Neuronal stem cell (in vitro differentiated cells): Measurements from ENCODE around the gene PLXNA4.
A peak's percentile ranks its signal among the peaks of the same experiment; 100 is the strongest.

Experiments
- DNase-seq: peaks from one replicate; pipeline ENCODE4 v3.0.0-alpha.2; 2013; ENCODE audit warnings: low spot score
- H2AFZ ChIP-seq: one replicate; pipeline ENCODE4 v1.6.1; 2013; ENCODE audit warnings: mild to moderate bottlenecking, low read length, inconsistent platforms
- H2AK5ac ChIP-seq: 2 replicates; pipeline ENCODE4 v1.6.1; 2013; ENCODE audit warnings: low read depth, mild to moderate bottlenecking, inconsistent platforms, low read length, moderate library complexity, mixed read lengths
- H2BK120ac ChIP-seq: 2 replicates; pipeline ENCODE4 v1.6.1; 2013; ENCODE audit warnings: low read depth, mild to moderate bottlenecking, inconsistent platforms, low read length, moderate library complexity, mixed read lengths
- H2BK12ac ChIP-seq: one replicate; pipeline ENCODE4 v1.6.1; 2013; ENCODE audit warnings: low read length, inconsistent platforms
- H2BK15ac ChIP-seq: 2 replicates; pipeline ENCODE4 v1.6.1; 2013; ENCODE audit warnings: mild to moderate bottlenecking, low read length, inconsistent platforms, mixed read lengths
- H2BK5ac ChIP-seq: one replicate; pipeline ENCODE4 v1.6.1; 2013; ENCODE audit warnings: inconsistent platforms, mild to moderate bottlenecking, low read length, moderate library complexity
- H3K14ac ChIP-seq: one replicate; pipeline ENCODE4 v1.6.1; 2013; ENCODE audit warnings: low read length, inconsistent platforms
- H3K18ac ChIP-seq: 2 replicates; pipeline ENCODE4 v1.6.1; 2013; ENCODE audit warnings: low read length, inconsistent platforms
- H3K23ac ChIP-seq: 2 replicates; pipeline ENCODE4 v1.6.1; 2013; ENCODE audit warnings: low read depth, mild to moderate bottlenecking, mixed read lengths, low read length, inconsistent platforms; ENCODE audit not compliant: poor library complexity
- H3K27ac ChIP-seq: replicated peaks from 3 replicates; pipeline ENCODE4 v1.5.1; 2013; ENCODE audit warnings: low read length, inconsistent platforms
- H3K27me3 ChIP-seq, 3 experiments: 2 replicates each; pipeline ENCODE4 v1.6.1; 2013; ENCODE audit warnings: low read length in 3 of 3, mild to moderate bottlenecking in 2 of 3, inconsistent platforms in 1 of 3, low read depth in 1 of 3, mixed read lengths in 1 of 3, moderate library complexity in 1 of 3; ENCODE audit not compliant: control insufficient read depth in 3 of 3, insufficient read depth in 3 of 3
- H3K36me3 ChIP-seq, 2 donors: replicated peaks in 1 of 2; 2 replicates each; pipeline ENCODE4 v1.6.1; 2013; ENCODE audit warnings: low read length in 2 of 2; ENCODE audit not compliant: control insufficient read depth in 2 of 2, insufficient read depth in 2 of 2
- H3K4ac ChIP-seq: 2 replicates; pipeline ENCODE4 v1.6.1; 2013; ENCODE audit warnings: inconsistent platforms, mild to moderate bottlenecking, low read length, moderate library complexity
- H3K4me1 ChIP-seq, 2 donors: 1 replicate in 1 of 2; 2 replicates in 1 of 2; pipeline ENCODE4 v1.6.1; 2013; ENCODE audit warnings: low read length in 2 of 2, low read depth in 1 of 2; ENCODE audit not compliant: control insufficient read depth in 2 of 2, insufficient read depth in 1 of 2
- H3K4me2 ChIP-seq: one replicate; pipeline ENCODE4 v1.6.1; 2013; ENCODE audit warnings: mild to moderate bottlenecking, low read length, inconsistent platforms; ENCODE audit not compliant: insufficient read depth, poor library complexity, severe bottlenecking
- H3K4me3 ChIP-seq, 2 donors: 2 replicates each; pipeline ENCODE4 v1.5.1; 2013; ENCODE audit warnings: low read length in 2 of 2, mild to moderate bottlenecking in 2 of 2, inconsistent platforms in 1 of 2, moderate library complexity in 1 of 2
- H3K79me1 ChIP-seq: one replicate; pipeline ENCODE4 v1.6.1; 2013; ENCODE audit warnings: low read depth, mild to moderate bottlenecking, inconsistent platforms, low read length, moderate library complexity
- H3K9ac ChIP-seq: one replicate; pipeline ENCODE4 v1.6.1; 2013; ENCODE audit warnings: mild to moderate bottlenecking, low read depth, low read length, inconsistent platforms; ENCODE audit not compliant: poor library complexity
- H3K9me3 ChIP-seq, 2 donors: replicated peaks in 1 of 2; 2 replicates each; pipeline versions ENCODE3 to v1.6.1; 2013; ENCODE audit warnings: low read length in 2 of 2, mild to moderate bottlenecking in 2 of 2, inconsistent platforms in 1 of 2, low read depth in 1 of 2, mixed read lengths in 1 of 2, moderate library complexity in 1 of 2; ENCODE audit not compliant: control insufficient read depth in 2 of 2, insufficient read depth in 1 of 2
- H4K8ac ChIP-seq: one replicate; pipeline ENCODE4 v1.6.1; 2013; ENCODE audit warnings: low read depth, mild to moderate bottlenecking, inconsistent platforms, low read length, moderate library complexity
- H4K91ac ChIP-seq: one replicate; pipeline ENCODE4 v1.6.1; 2013; ENCODE audit warnings: low read length, low read depth, mild to moderate bottlenecking, inconsistent platforms; ENCODE audit not compliant: poor library complexity
- WGBS, 2 donors: extraction: QIAGEN DNeasy Blood & Tissue Kit; methylation state at CpG; one replicate each; pipeline ENCODE4 v1.1.7; 2013; ENCODE audit warnings: missing lambda C conversion rate in 2 of 2, mixed read lengths in 1 of 2; ENCODE audit not compliant: insufficient read length in 2 of 2, insufficient replicate concordance in 1 of 2; ENCODE audit errors: extremely low coverage in 2 of 2; 5-methylcytosine and 5-hydroxymethylcytosine counted together

PLXNA4 gene

GRCh38 chr7:132475037-132475668 is 101.1 kb downstream of the PLXNA4 start:
- H3K4ac ChIP-seq: no peak overlapping the region
- no peak overlapping the region for H3K14ac ChIP-seq
- DNase-seq: no peak
- H3K18ac ChIP-seq: peak overlapping the region; percentile 32
- no peak overlapping the region for H2BK5ac ChIP-seq
- peaks cover 11 to 17% of the 10 kb centered on the region in 2 donors for H3K4me1 ChIP-seq
- no peak overlapping the region for H2BK15ac ChIP-seq
- H2AK5ac ChIP-seq: no peak overlapping the region
- no peak overlapping the region for H3K9ac ChIP-seq
- no peak overlapping the region for H4K91ac ChIP-seq
- peak overlapping the region; percentile 40 for H3K4me2 ChIP-seq
- no peak overlapping the region for H3K23ac ChIP-seq
- no peaks in the 10 kb centered on the region for H3K9me3 ChIP-seq
- peaks cover 0 to 14% (median 0%) of the 10 kb centered on the region in 3 experiments for H3K27me3 ChIP-seq
- H3K4me3 ChIP-seq: no peak overlapping the region
- no CpG with 5 or more reads among the region's 8 CpGs for WGBS, 2 donors
- no peak overlapping the region for H3K27ac ChIP-seq
- H3K79me1 ChIP-seq: no peaks in the 10 kb centered on the region
- no peak overlapping the region for H4K8ac ChIP-seq
- no peaks in the 10 kb centered on the region for H3K36me3 ChIP-seq
- H2BK12ac ChIP-seq: no peak overlapping the region
- H2AFZ ChIP-seq: peak overlapping the region; percentile 51
- H2BK120ac ChIP-seq: no peak overlapping the region

DNA sequence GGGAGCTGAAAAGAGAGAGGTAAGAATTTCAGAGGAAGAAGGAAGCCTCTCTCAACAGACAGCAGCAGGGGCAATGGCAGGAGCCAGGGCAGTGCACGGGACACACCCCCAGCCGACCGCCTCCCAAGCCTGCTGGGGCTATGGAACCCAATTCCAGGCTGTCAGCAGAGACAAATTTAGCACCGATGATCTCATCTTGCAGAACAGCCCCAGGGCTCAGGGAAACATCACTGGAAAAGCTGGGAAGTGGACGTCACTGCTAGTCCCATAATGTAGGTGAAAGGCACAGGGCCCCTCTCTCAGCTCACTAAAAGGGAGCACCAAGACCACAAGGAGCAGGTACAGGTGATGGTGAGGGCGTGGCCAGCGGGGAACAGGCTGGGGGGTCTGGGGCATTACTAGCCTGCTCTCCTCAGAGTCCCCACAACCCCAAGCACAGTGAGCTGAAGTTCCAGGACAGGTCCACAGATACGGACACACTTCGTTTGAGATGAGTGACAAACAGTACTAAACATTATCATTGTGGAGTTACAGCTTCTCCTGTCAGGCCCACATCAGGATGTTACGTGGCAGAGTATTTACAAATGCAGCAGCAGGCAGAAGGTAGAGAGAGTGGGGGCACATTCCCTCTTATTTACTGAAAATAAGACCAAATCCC is 103.7 kb downstream of the PLXNA4 start:
- WGBS, 2 donors: no CpG with 5 or more reads among the region's 10 CpGs
- no peak overlapping the region for H4K91ac ChIP-seq
- no peak overlapping the region for H3K4ac ChIP-seq
- H3K36me3 ChIP-seq: no peaks in the 10 kb centered on the region
- H3K4me3 ChIP-seq: no peak overlapping the region
- no peaks in the 10 kb centered on the region for H3K79me1 ChIP-seq
- no peak overlapping the region for H2BK5ac ChIP-seq
- H3K27ac ChIP-seq: no peak overlapping the region
- no peak overlapping the region for H3K23ac ChIP-seq
- no peak overlapping the region for H2BK120ac ChIP-seq
- no peak overlapping the region for H2BK12ac ChIP-seq
- no peak overlapping the region for H3K14ac ChIP-seq
- H3K9ac ChIP-seq: no peak overlapping the region
- peaks cover 11 to 17% of the 10 kb centered on the region in 2 donors for H3K4me1 ChIP-seq
- no peak overlapping the region for H2AFZ ChIP-seq
- no peak overlapping the region for H4K8ac ChIP-seq
- no peak overlapping the region for H2AK5ac ChIP-seq
- H3K27me3 ChIP-seq: peaks cover 0 to 14% (median 0%) of the 10 kb centered on the region in 3 experiments
- no peak overlapping the region for H3K4me2 ChIP-seq
- H3K18ac ChIP-seq: no peak overlapping the region
- H3K9me3 ChIP-seq: no peaks in the 10 kb centered on the region
- no peak overlapping the region for H2BK15ac ChIP-seq
- no peak for DNase-seq

GRCh38 chr7:132471515-132471914 is 104.8 kb downstream of the PLXNA4 start:
- no peak overlapping the region for H3K18ac ChIP-seq
- H4K8ac ChIP-seq: no peak overlapping the region
- H3K27ac ChIP-seq: no peak overlapping the region
- DNase-seq: no peak
- no peak overlapping the region for H3K14ac ChIP-seq
- WGBS, 2 donors: no CpG with 5 or more reads among the region's 6 CpGs
- H2BK15ac ChIP-seq: no peak overlapping the region
- H3K4me2 ChIP-seq: no peak overlapping the region
- H3K4me1 ChIP-seq: peaks cover 11 to 17% of the 10 kb centered on the region in 2 donors
- no peaks in the 10 kb centered on the region for H3K36me3 ChIP-seq
- no peaks in the 10 kb centered on the region for H3K9me3 ChIP-seq
- no peak overlapping the region for H3K4ac ChIP-seq
- no peaks in the 10 kb centered on the region for H3K79me1 ChIP-seq
- H3K9ac ChIP-seq: no peak overlapping the region
- no peak overlapping the region for H2BK12ac ChIP-seq
- no peak overlapping the region for H4K91ac ChIP-seq
- no peak overlapping the region for H2BK120ac ChIP-seq
- H2AFZ ChIP-seq: no peak overlapping the region
- H3K27me3 ChIP-seq: peaks cover 0 to 14% (median 0%) of the 10 kb centered on the region in 3 experiments
- no peak overlapping the region for H3K4me3 ChIP-seq
- H3K23ac ChIP-seq: no peak overlapping the region
- H2AK5ac ChIP-seq: no peak overlapping the region
- H2BK5ac ChIP-seq: no peak overlapping the region

DNA sequence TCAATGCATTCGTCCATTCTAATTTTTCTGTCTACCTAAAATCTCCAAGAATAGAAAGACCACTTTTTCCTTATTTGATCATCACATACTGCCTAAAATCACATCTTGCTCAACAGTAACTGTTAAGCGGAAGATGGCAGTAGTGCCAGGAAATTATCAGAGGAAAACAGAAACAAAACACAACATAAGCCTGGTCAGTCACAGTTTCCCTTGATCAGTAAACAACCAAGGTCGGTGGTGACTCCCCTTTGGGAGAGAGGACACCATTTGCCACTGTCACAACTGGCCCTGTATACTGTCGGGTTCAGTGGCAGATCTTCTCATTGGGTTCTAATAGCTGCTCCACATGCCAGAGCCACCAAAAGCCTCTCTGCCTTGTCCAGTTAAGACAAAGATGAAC is 106.6 kb downstream of the PLXNA4 start:
- no peak overlapping the region for H4K91ac ChIP-seq
- no peak overlapping the region for H2BK5ac ChIP-seq
- H3K18ac ChIP-seq: no peak overlapping the region
- no peak overlapping the region for H3K4ac ChIP-seq
- no peak overlapping the region for H2BK120ac ChIP-seq
- H3K9ac ChIP-seq: no peak overlapping the region
- H3K27me3 ChIP-seq: peaks cover 0 to 9% (median 0%) of the 10 kb centered on the region in 3 experiments
- no peak overlapping the region for H2BK12ac ChIP-seq
- DNase-seq: no peak
- H4K8ac ChIP-seq: no peak overlapping the region
- no peak overlapping the region for H2AK5ac ChIP-seq
- H3K27ac ChIP-seq: no peak overlapping the region
- H2AFZ ChIP-seq: no peak overlapping the region
- H3K79me1 ChIP-seq: no peaks in the 10 kb centered on the region
- H3K4me3 ChIP-seq: no peak overlapping the region
- no peak overlapping the region for H3K4me2 ChIP-seq
- H3K23ac ChIP-seq: no peak overlapping the region
- H3K4me1 ChIP-seq: peaks cover 0 to 4% of the 10 kb centered on the region in 2 donors
- H3K14ac ChIP-seq: no peak overlapping the region
- no peaks in the 10 kb centered on the region for H3K9me3 ChIP-seq
- no peaks in the 10 kb centered on the region for H3K36me3 ChIP-seq
- no peak overlapping the region for H2BK15ac ChIP-seq
- WGBS, 2 donors: no CpG with 5 or more reads among the region's 4 CpGs
